ENCODE results near the gene ATP13A2.

ATP13A2 gene

DNA sequence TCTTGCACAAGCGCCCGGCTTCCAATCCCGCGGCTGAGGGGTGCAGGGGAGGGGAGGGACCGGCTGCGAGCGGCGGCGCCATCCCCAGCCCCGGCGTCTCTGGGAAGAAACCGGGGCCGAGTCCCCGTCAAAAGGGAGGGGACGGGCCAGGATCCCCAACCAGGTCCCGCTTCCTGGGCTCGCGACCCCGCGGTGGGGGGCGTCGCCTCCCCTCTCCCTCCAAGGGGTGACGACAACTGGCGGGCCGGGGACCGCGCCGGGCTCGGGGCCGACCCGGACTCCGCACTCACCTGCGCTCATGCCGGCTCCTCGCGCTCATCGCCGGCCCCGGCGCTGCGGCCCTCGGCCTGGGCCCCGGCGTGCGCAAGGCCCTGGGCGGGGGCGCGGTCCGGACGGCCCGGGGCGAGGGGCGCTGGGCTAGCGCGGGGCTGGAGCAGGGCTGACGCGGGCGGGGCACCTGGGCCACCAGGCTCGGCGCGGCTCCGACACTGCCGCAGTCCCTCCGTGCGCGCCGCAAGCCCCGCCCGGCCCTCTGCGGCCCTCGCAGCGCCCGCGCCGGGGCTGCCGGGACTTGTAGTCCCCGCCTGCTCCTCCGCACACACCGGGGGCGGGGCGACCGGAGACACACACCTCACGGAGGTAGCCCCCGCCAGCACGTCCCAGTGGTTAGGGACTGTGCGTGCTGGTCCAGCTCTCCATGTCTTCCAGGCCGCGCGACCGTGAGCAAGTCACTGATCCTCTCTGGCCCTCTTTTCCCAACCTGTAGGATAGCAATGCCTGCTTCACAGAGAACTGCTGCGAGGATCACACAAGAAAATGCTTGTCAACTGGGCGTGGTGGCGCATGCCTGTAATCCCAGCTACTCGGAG lies at the start of gene ATP13A2:
ATP13A2 (minus strand) TSS at position 490 of the 869 bp plus-strand sequence; CDS start at position 300, 190 bp downstream.
- peak; percentile 59 for DNase-seq

DNA sequence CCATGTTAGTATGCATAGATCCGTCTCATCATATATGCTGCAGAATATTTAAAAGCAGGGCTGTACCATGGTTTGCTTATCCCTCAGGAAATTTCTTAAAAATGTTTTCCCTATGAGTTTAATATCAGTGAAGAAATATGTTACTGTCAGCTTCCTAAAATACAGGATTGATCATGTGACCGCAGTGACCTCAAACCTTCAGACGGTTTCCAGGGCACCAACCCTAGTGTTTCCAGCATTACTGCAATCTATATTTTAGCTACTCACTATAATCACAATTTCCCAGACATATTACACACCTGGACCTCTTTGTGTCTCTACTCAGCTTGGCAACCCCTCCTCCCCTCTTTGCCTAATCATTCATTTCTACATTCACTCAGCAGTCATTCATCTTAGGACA lies 49.8 kb upstream of the ATP13A2 start:
- DNase-seq = no peak

DNA sequence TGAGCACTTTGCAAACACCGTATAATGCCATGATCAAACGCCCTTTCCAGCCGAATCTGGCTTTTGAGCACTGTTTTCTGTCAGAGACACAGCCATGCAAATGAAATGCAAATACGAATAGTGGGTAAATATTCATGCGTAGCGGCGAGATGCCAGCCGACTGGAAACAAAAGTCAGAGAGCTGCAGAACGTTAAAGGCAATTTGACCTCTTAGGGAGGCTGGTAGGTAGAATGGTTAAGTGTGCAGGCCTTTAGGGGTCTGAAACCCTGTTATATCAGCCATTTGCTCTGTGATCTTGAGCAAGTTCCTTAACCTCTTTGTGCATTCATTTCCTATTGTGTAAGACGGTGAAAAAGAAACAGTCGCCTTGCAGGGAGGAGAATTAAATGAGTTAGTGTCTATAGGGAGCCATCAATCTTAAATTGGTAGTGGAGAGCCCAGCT lies 48.6 kb upstream of the ATP13A2 start:
- no peak for DNase-seq

- peak; percentile 55 for DNase-seq
These were observed 47.9 kb upstream of the ATP13A2 start for GRCh38 chr1:17059391-17060305.

DNA sequence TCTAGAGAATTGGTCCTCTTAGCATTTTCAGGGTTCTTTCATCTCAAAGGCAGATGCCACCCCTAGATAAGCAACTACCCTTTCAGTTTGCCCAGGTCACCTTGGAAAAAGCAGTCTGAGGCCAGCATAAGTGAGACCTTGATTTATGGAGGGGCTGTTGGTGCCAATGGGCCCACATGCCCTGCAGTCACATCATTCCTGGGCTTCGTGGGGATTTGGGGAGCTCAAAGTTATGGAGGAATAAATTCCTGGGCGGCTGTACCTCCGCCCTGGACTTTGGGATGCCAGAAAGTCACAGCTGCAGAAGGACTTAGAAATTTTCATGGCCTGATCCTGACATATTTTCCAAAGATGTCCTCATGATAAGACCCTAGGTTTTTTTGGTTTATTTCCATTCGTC lies 44.8 kb upstream of the ATP13A2 start:
- no peak for DNase-seq

DNA sequence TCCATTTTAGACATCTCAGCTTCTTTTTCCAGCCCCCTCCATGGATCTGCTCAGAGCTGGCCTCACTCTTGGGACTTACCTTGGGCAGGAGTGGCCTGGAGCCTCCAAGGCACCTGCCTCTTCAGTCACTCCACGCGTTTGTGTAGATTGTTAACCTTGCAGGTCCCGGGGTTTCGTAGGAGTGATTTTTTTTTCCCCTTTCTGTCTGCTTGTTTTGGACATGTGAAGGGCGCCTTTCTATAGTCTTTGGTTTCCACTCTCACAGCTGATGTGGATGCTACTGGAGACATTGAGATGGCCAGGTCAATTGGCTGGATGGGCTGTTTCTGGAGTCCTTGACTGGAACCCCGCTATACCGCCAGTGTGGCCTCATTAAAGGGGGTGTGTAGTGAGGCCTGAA lies 44.1 kb upstream of the ATP13A2 start:
- DNase-seq = no peak

- peak; percentile 98 for DNase-seq
These were observed 42.1 kb upstream of the ATP13A2 start, which contains the start of gene SDHB for GRCh38 chr1:17053685-17054410. SDHB (minus strand) TSS chr1:17054032; CDS start chr1:17054019, 13 bp downstream.

GRCh38 chr1:17053086-17053684 lies 41.5 kb upstream of the ATP13A2 start:
- no peak for DNase-seq

DNA sequence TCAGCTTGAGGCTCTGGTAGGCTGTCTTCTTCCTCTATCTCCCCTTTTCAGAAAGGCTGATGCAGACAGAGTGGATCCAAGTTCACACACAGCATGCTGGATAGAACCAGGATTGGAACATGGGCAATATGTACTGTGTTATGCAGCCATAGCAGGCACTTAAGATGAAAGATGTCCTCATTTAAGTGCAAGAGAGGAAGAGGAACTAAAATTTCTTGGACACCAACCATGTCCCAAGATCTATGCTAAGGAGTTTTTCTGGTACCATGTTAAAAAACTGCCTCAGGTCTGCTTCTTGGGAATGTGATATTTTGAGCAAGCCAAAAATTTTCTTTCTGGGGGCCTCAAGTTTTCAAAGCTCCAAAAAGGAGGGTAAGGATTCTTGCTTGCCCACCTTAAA lies 40.9 kb upstream of the ATP13A2 start:
- DNase-seq = no peak

DNA sequence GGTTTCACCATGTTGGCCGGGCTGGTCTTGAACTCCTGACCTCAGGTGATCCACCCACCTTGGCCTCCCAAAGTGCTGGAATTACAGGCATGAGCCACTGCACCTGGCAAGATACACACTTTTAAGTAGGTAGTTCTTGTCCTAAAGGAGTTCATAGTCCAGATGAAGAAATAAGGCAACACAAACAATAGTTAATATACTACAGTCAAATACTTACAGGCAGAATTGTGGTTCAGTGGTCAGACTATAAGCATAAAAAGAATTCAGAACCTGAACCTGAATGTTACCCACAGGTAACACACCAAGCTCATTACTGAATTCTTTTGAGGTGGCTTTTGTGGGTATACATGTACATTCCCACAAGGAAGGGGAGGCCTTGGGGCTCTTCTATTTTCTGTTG lies 40.3 kb upstream of the ATP13A2 start:
- no peak for DNase-seq

DNA sequence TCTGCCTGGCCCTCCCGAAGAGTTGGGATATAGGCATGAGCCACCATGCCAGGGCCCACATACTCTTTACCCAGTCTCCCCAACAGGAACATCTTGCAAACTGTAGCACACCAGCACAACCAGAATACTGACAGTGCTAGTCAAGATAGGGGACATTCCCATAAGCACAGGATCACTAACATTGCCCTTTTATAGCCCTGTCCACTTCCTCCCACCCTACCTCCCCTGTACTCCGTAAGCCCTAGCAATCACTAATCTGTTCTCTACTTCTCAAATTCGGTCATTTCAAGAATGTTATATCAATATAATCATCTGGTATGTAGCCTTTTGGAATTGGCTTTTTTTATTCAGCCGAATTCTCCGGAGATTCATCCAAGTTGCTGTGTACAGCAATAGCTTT lies 36.2 kb upstream of the ATP13A2 start:
- no peak for DNase-seq

DNA sequence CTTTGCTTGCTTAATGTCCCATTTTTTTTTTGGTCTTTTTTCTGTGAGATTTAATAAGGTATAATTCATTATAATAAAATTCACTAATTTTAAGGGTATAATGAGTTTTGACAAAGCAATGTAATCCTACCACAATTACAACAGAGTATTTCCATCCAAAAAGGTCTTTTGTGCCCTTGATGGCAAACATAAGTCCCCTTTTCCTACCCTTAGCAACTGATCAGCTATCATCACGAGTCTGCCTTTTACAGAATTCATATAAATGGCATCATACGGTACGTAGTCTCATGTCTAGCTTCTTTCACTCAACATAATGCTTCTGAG lies 34.6 kb upstream of the ATP13A2 start:
- no peak for DNase-seq

- peak; percentile 61 for DNase-seq
These were observed 34.1 kb upstream of the ATP13A2 start for GRCh38 chr1:17045634-17046333.

DNA sequence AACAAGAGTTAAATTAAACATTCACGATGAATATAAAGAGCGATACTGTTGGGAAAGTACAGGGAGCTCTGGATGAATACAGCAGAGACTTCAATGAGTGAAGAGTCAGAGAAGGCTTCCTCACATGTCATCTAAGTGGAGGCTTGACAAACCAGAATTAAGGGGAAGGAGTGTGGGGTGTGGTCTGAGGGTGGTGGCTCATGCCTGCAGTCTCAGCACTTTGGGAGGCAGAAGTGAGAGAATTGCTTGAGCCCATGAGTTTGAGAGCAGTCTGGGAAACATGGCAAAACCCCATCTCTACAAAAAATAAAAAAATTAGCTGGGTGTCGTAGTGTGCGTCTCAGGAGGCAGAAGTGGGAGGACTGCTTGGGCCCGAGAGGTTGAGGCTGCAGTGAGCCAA lies 33.4 kb upstream of the ATP13A2 start:
- no peak for DNase-seq

- no peak for DNase-seq
These were observed 31.9 kb upstream of the ATP13A2 start for GRCh38 chr1:17043676-17044075.

DNA sequence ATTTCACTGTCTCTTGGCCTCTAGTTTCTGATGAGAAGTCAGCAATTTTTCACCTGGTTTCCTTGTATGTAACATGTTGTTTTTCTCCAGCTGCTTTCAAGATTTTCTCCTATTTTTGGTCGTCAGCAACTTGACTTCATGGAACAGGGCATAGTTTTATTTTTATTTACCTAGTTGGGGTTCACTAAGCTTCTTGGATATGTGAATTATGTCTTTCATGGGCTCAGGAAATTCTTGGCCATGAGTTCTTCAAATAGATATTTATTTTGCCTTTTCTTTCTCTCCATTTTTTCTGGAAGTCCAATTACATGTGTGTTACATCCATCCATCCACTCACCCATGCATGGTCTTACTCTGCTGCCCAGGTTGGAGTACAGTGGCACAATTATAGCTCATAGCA lies 28.4 kb upstream of the ATP13A2 start:
- DNase-seq = no peak

GRCh38 chr1:17039522-17039921 lies 27.8 kb upstream of the ATP13A2 start:
- no peak for DNase-seq

DNA sequence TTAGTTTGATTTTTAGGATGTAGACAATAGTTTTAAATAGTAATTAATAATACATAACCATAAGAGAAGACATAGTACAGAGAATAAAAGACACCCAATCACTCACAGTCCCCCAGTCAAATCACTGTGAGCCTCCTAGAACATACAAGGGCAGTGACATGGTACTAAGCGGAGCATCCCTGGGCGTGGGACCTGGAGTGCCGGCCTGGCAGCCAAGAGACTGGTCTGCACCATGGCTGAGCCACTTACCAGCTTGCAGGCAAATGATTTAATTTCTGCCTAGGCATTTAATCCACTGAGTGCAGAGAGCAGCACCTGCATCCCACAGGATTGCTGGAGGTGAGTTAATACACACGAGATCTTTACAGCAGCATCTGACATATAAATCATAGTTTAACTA lies 21.8 kb upstream of the ATP13A2 start:
- DNase-seq = no peak

DNA sequence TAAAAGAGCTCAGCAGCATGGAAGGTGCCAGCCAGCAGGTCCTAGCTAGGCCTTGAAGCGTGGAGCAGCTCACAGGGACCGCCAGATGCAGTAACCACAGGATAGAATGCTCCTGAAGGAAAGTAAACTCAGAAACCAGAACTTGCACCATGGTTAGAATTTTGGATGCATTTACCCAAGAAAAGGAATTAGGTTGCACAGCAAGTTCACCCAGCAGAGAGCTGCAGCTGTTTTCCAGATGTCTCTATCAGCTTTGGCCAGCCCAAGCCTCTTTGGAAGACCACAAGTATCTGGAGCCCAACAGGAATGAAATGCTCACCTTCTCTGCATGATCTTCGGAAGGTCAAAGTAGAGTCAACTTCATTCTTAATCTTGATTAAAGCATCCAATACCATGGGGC lies 21.0 kb upstream of the ATP13A2 start:
- no peak for DNase-seq

GRCh38 chr1:17031436-17031835 lies 19.7 kb upstream of the ATP13A2 start:
- no peak for DNase-seq

- no peak for DNase-seq
These were observed 18.5 kb upstream of the ATP13A2 start for GRCh38 chr1:17030206-17030605.

DNA sequence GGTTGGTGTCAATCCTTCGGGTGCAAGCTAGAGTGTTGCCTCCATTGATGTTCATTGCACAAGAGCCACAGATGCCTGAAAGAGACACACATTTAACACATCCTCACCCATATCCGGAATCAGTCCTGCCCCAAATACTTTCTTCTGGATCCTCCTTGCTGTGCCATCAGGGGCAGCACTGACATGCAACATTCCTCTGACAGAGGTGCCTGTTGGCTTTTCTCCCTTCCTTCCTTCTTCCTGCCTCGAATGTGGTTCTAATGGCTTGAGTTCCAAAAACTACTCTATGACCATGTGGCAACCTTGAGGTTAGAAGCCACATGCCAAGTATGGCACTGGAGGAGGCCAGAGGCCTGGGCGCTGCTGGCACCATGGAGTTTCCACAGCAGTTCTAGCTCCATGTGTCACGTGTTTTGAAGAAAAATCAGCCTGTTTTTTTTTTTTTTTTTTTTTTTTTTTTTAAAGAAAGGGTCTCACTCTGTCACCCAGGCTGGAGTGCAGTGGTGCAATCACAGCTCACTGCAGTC lies 17.0 kb upstream of the ATP13A2 start:
- DNase-seq = no peak

Measured in fibroblast of skin of right quadriceps (primary cell).